Fibroblast of peridontal ligament (primary cell): ENCODE measurements around the gene RALGAPA2.

Experiments
- DNase-seq: peaks from one replicate; pipeline ENCODE4 v3.0.0-alpha.2; 2010; ENCODE audit errors: extremely low read depth

RALGAPA2 gene

DNA sequence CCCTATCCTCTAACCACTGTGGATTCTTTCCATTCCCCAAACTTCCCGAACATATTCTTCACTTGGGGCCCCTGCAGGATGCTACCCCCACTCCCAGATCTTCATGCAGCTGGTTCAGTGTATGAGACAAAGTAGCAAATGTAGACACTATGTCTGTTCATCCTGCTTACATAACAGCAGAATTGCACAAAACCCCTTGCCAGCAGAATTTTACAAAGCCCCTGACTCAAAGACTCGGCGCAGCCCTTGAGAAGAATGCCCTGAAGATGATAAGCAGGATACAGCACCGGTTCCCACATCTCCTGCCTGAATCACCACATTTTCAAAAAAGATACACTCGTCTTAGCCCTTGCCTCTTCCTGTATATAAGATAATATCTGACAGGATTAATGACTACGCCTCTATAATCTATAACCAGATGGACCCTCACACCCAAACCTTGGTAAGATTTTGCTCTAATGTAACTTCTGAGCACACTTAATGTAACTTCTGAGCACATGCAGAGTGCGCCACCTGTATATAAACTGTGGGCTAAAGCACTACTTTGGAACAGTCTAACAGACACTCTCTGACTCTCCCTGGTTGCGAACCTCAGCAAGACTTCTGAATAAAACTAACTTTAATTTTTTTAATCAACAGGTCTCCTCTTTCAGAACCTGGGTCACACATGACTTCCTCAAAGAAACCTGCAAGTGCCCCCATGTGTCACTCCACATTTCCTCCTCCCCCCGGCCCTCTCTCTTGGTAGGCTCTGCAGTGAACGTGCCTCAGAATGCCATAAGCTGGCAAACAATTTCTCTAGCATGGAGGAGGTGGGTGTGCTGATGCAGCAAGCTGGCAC lies 28.7 kb downstream of the RALGAPA2 start:
- DNase-seq = no peak

DNA sequence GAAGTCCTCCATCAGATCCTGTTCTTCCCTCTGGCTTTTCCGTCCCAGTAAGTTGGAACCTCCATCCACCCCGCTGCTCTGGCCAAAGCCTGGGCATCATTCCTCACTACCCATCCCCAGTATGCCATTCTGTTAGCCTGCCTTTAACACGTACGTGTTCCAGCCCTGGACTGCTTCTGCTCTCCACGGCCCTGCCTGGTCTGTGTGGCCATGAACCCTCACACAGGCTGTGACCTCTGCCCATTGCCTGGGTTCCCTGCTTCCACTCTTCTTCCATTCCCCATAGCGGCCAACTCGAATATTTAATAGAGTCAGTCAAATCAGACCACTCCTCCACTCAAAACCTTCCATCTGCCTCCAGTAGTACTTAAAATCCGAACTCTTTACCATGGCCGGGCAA lies 29.4 kb downstream of the RALGAPA2 start:
- DNase-seq = no peak

DNA sequence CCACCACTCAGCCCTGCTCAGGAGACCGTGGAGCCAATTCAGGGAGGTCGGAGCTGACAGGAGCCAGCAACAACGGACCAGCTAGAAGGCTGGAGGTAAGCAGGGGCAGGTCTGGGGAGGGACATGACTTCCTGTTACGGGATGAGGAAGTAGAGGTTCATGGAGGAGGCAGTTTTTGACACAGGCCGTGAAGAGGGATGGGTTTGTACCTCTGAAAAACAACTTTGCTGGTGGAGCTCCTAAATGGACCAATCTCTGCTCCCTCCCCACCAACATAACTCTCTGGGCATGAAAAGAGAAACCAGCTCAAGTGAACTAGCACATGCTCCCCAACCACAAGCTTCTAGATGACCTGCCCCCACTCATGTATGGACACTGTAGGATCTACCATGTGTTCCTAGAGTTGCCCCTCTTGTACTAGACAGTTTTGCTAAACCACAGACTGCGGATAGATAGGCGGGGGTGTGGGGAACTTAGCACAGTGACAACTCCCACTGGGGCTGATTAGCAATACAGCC lies 31.4 kb downstream of the RALGAPA2 start:
- no peak for DNase-seq

GRCh38 chr20:20679316-20679715 lies 33.1 kb downstream of the RALGAPA2 start:
- no peak for DNase-seq

GRCh38 chr20:20677186-20677585 lies 35.3 kb downstream of the RALGAPA2 start:
- no peak for DNase-seq

- peak; percentile 3 for DNase-seq
These were observed 43.8 kb downstream of the RALGAPA2 start for GRCh38 chr20:20668639-20669038.

DNA sequence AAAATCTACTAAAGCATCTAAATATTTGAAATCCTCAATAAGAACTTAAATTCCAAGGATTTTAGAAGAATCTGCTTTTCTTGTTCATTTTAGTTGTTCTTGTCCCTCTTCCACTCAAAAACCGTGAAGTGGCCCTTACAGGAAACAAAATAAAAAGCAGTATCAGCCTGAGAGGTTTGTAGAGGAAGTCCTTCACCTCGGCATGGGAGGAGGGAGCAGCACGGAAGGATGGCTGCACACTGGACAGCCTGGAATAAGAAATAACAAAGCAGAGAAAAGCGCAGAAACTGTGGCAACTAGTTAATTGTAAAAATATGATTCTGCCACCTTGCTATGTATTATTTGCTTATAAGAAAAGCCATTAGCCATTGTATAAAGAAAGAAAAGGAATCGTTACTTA lies 46.1 kb downstream of the RALGAPA2 start:
- DNase-seq = no peak

DNA sequence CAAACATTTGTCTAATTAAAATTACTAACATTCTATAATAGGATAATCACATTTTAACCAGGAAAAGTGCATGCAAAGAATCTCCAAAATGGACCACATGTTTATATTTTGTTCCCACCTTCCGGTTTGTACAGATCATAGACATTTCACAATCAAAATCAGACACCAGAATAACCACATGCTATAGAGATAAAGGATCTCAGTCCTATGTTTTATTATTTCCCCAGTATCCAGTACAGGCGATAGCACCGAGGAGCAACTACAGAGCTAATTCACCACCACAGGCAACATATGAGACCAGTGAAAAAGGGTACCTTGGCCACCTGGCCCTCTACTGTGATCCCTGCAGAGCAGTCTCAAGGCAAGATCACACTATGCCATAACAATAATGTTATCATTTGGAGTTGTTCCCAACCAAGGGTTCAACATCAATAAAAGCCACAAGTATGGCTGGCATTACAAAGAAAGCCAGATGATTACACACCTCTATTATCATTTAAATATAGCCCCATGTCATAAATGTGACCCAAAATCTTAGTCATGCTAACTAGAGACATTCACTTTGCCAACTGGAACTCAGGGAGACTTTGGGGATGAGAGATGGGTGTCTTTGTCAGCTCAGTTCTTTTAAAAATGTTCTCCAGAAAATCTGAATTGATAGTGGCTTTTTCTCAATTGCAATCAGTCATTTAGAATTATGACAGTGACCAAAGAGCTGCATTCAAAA lies 46.7 kb downstream of the RALGAPA2 start:
- no peak for DNase-seq

DNA sequence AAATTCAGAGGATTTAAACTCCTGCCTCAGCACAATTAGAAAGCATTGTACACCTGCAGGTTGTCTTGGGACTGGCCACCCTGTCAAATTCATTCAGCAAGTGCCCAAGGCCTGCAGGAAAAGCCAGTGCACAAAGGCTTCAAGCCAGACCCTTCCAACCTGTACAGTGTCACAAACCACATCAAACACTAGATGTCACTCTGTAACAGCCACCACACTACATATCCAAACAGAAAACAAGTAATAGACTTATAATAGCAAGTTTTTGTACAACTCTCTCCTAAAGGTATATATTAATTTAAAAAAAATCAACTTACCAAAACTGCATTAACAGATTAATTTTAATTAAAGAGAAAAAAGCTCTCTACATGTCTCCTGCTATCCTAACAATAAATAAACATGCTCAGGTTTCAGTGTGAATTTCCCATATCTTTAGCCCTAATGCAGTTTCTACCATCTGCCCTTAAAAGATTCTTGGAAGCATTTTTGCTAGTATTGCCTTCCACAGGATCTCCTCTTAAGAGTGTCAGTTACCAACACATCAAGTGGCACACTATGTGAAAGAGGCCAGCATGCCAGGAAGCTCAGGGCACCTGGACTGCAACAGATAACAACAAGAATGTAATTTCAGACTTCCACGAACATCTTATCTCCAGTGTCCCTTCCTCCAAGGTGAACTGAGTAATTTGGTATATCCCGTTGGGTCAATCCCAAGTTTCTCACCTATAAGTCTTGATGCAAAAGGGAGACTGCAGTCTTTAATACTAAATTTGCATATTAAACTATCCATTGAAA lies 47.5 kb downstream of the RALGAPA2 start:
- DNase-seq = peak; percentile 11

GRCh38 chr20:20663841-20664240 lies 48.6 kb downstream of the RALGAPA2 start:
- DNase-seq = no peak

- no peak for DNase-seq
These were observed 53.5 kb downstream of the RALGAPA2 start for GRCh38 chr20:20658871-20659431.

DNA sequence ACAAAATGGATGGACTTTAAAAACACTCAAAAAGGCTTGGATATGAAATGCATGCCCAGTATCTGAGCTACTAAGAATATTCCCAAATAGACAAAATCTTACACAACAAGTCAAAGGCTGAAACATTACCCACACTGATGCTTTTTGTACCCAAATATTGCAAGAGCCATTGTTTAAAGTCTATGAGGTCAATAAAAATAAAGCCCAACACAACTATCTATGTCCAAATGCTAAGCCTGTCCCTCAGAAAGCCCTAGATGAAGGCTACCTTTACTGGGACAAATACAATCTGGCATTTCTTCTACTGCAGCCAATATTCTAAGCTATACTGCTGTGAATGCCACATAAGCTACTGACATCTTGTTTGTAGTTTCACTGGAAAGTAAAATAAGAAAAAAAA lies 54.3 kb downstream of the RALGAPA2 start:
- DNase-seq = no peak

DNA sequence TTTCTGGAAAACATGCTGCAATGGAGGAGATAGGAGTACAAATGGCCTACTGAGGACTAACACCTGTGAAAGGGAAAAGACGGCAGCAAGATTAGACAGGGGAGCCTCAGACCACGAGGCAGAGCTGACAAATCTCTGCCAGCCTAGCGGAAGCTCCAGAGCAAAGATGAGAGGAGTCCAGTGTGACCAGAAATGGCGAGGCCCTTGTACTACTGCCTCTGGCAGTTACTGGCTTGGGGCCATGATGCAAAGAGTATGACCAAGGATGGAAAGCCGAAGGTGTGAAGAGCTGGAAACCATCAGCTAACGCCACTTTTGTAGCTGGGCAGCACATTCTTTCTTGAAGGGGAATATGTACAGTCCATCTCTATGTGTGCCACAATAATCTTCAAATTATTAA lies 55.4 kb downstream of the RALGAPA2 start:
- no peak for DNase-seq

GRCh38 chr20:20655883-20656282 lies 56.6 kb downstream of the RALGAPA2 start:
- no peak for DNase-seq

GRCh38 chr20:20649945-20650344 lies 62.5 kb downstream of the RALGAPA2 start:
- no peak for DNase-seq

DNA sequence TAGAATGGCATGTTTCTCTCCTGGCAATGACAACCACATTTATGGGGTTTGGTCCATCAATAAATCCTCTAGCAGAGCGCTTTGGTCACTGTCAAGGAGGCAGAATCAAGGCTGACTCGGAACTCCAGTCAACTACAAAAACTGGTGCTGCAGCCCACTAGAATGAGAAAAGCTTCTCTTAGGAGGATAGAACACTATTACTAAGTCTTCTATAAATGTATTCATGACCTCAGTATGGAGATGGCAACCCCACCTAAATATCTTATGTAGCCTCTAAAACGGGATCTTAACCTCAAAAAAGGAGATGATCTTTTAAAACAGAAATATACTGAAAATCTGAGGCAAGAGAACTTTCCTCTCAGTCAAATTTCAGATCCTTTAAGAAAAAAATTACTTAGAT lies 68.5 kb downstream of the RALGAPA2 start:
- DNase-seq = no peak

- DNase-seq = no peak
These were observed 70.7 kb downstream of the RALGAPA2 start for GRCh38 chr20:20641783-20642182.

DNA sequence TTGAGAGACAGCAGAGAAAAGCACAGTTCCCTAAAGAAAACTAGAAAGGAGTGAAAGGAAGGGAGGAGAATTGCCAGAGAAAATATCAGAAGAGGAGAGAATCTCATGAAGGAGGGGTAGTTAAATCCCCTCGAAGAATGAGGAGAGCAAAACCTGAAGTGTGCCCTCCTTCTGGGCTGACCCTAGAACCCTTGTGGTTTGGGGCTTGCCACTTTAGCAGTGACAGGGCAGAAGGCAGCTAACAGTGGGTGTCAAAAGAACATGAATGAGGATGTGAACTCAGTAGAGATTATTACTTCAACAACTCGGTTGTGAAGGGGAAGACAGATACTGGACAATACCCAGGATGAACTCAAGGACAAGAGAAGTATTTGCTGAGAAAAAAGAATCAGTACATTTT lies 73.6 kb downstream of the RALGAPA2 start:
- DNase-seq = no peak

- no peak for DNase-seq
These were observed 74.3 kb downstream of the RALGAPA2 start for GRCh38 chr20:20637998-20638725.

GRCh38 chr20:20635006-20635405 lies 77.4 kb downstream of the RALGAPA2 start:
- no peak for DNase-seq

DNA sequence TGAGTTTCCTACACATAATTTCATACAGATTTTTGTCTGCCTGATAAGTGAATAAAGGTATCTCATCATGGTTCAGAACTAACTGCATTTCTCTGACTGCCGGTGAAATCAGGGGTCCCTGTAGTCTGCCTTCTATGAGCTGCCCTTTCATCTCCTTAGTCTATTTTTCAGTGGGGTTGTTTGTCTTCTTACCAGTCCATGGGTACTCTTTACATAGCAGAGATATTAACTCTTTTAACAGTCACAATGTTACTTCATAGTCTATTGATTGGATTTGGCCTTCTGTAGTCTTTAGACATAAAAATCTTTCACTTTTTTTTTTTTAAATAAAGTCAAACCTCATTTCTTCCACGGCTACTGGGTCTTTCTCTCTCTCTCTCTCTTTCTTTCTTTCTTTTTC lies 79.8 kb downstream of the RALGAPA2 start:
- no peak for DNase-seq
